Sigmoid colon (tissue), 7 donors: ENCODE results near the gene RTL10. TPM values are rescaled to one million over a fixed set of nuclear protein-coding genes. Genes with fewer than 3 reads are reported as not detected.
A peak's percentile ranks its signal among the peaks of the same experiment; 100 is the strongest.

Experiments
- DNase-seq: peaks from one replicate; pipeline ENCODE4 v3.0.0-alpha.2; 2019
- H3K27ac ChIP-seq, 4 donors: fragments of 200-600 bp; sonication (generic); one replicate each; pipeline ENCODE4 v1.5.1; 2016 to 2019; ENCODE audit warnings: mild to moderate bottlenecking in 1 of 4
- H3K27me3 ChIP-seq, 3 donors: fragments of 200-600 bp; sonication (generic); one replicate each; pipeline ENCODE4 v1.5.1; 2019; ENCODE audit warnings: mild to moderate bottlenecking in 1 of 3
- H3K36me3 ChIP-seq, 4 donors: fragments of 200-600 bp; sonication (generic); one replicate each; pipeline ENCODE4 v1.5.1; 2016 to 2019
- H3K4me1 ChIP-seq, 4 donors: fragments of 200-600 bp; sonication (generic); one replicate each; pipeline ENCODE4 v1.5.1; 2017 to 2019
- H3K4me3 ChIP-seq, 4 donors: fragments of 200-600 bp; sonication (generic); one replicate each; pipeline ENCODE4 v1.5.1; 2017 to 2019; ENCODE audit warnings: mild to moderate bottlenecking in 2 of 4, moderate library complexity in 1 of 4
- H3K9me3 ChIP-seq, 4 donors: fragments of 200-600 bp in 3 of 4; sonication (generic) in 3 of 4; one replicate each; pipeline versions ENCODE4 v1.5.1 to v1.6.1; 2013 to 2019
- CTCF ChIP-seq, 4 experiments: fragments of 450-650 bp in 3 of 4; fragments of 200-600 bp in 1 of 4; IDR thresholded peaks; one replicate each; pipeline ENCODE4 v1.5.1; 2016 to 2019; ENCODE audit warnings: antibody characterized with exemption in 4 of 4, mild to moderate bottlenecking in 3 of 4, moderate library complexity in 2 of 4
- EP300 ChIP-seq, 4 donors: sonication (generic); formaldehyde crosslinking; IDR thresholded peaks; one replicate each; pipeline ENCODE4 v1.6.1; 2017; ENCODE audit warnings: antibody characterized with exemption in 4 of 4
- POLR2A ChIP-seq, 2 donors: fragments of 450-650 bp; IDR thresholded peaks; one replicate each; pipeline ENCODE4 v1.6.1; 2016; ENCODE audit warnings: antibody characterized with exemption in 2 of 2, mild to moderate bottlenecking in 2 of 2, moderate library complexity in 2 of 2
- POLR2AphosphoS5 ChIP-seq, 4 donors: sonication (generic); formaldehyde crosslinking; IDR thresholded peaks; one replicate each; pipeline ENCODE4 v1.6.1; 2017; ENCODE audit warnings: antibody characterized with exemption in 4 of 4
- WGBS, 2 donors: extraction: QIAGEN DNeasy Blood & Tissue Kit; methylation state at CpG; one replicate each; pipeline ENCODE4 v1.1.7; 2013; 5-methylcytosine and 5-hydroxymethylcytosine counted together
- intact Hi-C: fragments of 100-400 bp; cut with DNase I; formaldehyde crosslinking; loops from one replicate; pipeline ENCODE4 v1.15.1; 2023
- polyA plus RNA-seq, 3 donors: library from polyadenylated mRNA; stranded (reverse); fragments of 200-250 nt; gene quantifications; one replicate each; pipeline ENCODE4 v1.2.3, GENCODE V29; 2013
- total RNA-seq, 4 donors: library from RNA; depleted of rRNA; stranded (reverse); fragments of >200 nt; gene quantifications; one replicate each; pipeline ENCODE4 v1.1.0, GENCODE V29; 2016
- donor health status: healthy with polysubstance abuse.
- donor health status: Bipolar disorder and iron deficiency.
- donor health status: healthy.

The RTL10 gene
- total and polyA plus RNA-seq, 7 donors = 1.8 to 15.0 (median 7.8) TPM

GRCh38 chr22:19855504-19856409 lies 1.1 kb upstream of the RTL10 start:
- DNase-seq = peak; percentile 85
- intact Hi-C loops = loop anchor here (2.0 to 10.0 kb wide), 4 partner anchors 25 to 411 kb away; partner anchors contain the start of genes C22orf39 and ZDHHC8
- 4 to 6% methylated on average over 24 of the region's 24 CpGs for WGBS, 2 donors

GRCh38 chr22:19853879-19854777 lies 546 bp downstream of the RTL10 start:
- intact Hi-C loops = loop anchor here (2.0 to 10.0 kb wide), 4 partner anchors 27 to 409 kb away; partner anchors contain the start of genes C22orf39 and ZDHHC8
- TF ChIP-seq POLR2AphosphoS5 (IDR thresholded peaks at IDR 0.05) = no peak
- Histone ChIP-seq H3K27ac (peak overlapping the region; percentile 95 to 97 (median 96)), H3K4me1 (peaks cover 0 to 38% (median 27%) of the 10 kb centered on the region in 4 donors), H3K27me3 (no peaks in the 10 kb centered on the region), H3K36me3 (peaks cover 9 to 33% (median 18%) of the 10 kb centered on the region in 4 donors), H3K9me3 (no peaks in the 10 kb centered on the region), H3K4me3 (peak overlapping the region; percentile 69 to 95 (median 77))
- WGBS, 2 donors = 1 to 2% methylated on average over 49 of the region's 49 CpGs
- DNase-seq = no peak

More at GRCh38 chr22:19855504-19856409, 1.1 kb upstream of the RTL10 start:
- Histone ChIP-seq H3K27me3 (no peaks in the 10 kb centered on the region), H3K4me1 (peaks cover 0 to 34% (median 27%) of the 10 kb centered on the region in 4 donors), H3K4me3 (peak overlapping the region; percentile 69 to 95 (median 77)), H3K27ac (peak overlapping the region; percentile 95 to 97 (median 96)), H3K9me3 (no peaks in the 10 kb centered on the region), H3K36me3 (peaks cover 9 to 18% (median 15%) of the 10 kb centered on the region in 4 donors)
- TF ChIP-seq POLR2A (IDR thresholded peaks at IDR 0.05) (no peak), CTCF (IDR thresholded peaks at IDR 0.05) (no peak), POLR2AphosphoS5 (IDR thresholded peaks at IDR 0.05) (peak in 1 of 4 donors; percentile 27)

- Histone ChIP-seq H3K4me3 (peak overlapping the region; percentile 69 to 95 (median 77)), H3K4me1 (peaks cover 0 to 38% (median 27%) of the 10 kb centered on the region in 4 donors), H3K9me3 (no peaks in the 10 kb centered on the region), H3K27ac (peak overlapping the region; percentile 95 to 97 (median 96)), H3K27me3 (no peaks in the 10 kb centered on the region), H3K36me3 (peaks cover 9 to 33% (median 18%) of the 10 kb centered on the region in 4 donors)
- DNase-seq = peak; percentile 64
- TF ChIP-seq CTCF (IDR thresholded peaks at IDR 0.05) (no peak), EP300 (IDR thresholded peaks at IDR 0.05) (no peak), POLR2AphosphoS5 (IDR thresholded peaks at IDR 0.05) (no peak), POLR2A (IDR thresholded peaks at IDR 0.05) (no peak)
- WGBS, 2 donors = 26 to 56% methylated on average over 11 of the region's 11 CpGs
- intact Hi-C loops = loop anchor here (10.0 kb wide), 2 partner anchors 282 to 408 kb away; partner anchors contain the start of genes C22orf39 and ZDHHC8
These were observed 1.4 kb downstream of the RTL10 start for GRCh38 chr22:19853058-19853878.

DNA sequence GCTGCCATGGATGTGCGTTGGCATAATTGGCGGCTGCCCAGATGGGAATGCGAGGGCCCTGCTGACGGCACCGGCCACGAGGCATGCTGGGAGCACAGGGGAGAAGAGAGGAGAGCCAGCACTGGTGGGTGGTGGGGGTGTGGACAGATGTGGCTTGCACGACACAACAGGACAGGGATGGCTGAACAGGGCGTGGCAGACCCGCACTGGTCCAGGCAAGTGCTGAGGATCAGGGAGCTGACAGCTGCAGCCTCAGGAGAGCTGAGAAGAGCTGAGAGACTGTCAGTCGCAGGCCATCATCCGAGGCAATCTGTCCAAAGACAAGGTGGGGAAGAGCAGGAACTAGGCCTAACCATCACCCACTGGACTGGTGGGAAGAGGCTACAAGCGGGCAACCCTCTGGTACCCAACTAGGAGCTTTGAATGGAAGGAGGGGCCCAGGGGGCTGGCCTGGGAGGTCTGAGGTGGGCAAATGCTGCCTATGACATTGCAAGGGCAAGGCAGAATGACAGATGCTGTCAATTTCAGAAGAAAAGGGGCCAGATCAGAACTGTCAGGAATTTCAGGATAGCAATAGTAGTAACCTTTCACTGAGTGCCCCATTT lies 2.4 kb downstream of the RTL10 start:
- TF ChIP-seq CTCF (IDR thresholded peaks at IDR 0.05) (no peak), POLR2A (IDR thresholded peaks at IDR 0.05) (no peak), POLR2AphosphoS5 (IDR thresholded peaks at IDR 0.05) (no peak), EP300 (IDR thresholded peaks at IDR 0.05) (no peak)
- WGBS, 2 donors = 89 to 95% methylated on average over 12 of the region's 12 CpGs
- intact Hi-C loops = loop anchor here (10.0 kb wide), 2 partner anchors 283 to 407 kb away; partner anchors contain the start of genes C22orf39 and ZDHHC8
- no peak overlapping the region for H3K27ac ChIP-seq
- peaks cover 0 to 38% (median 27%) of the 10 kb centered on the region in 4 donors for H3K4me1 ChIP-seq
- H3K4me3 ChIP-seq = no peak overlapping the region
- H3K9me3 ChIP-seq = no peaks in the 10 kb centered on the region
- peaks cover 9 to 33% (median 19%) of the 10 kb centered on the region in 4 donors for H3K36me3 ChIP-seq
- no peaks in the 10 kb centered on the region for H3K27me3 ChIP-seq
- peak; percentile 69 for DNase-seq
